GM10266 (cell line): ENCODE measurements around the gene CPNE4.

Experiments used
- DNase-seq: peaks from one replicate; pipeline ENCODE4 v3.0.0; 2012; ENCODE audit errors: extremely low spot score
- CTCF ChIP-seq: IDR thresholded peaks from 2 replicates; pipeline ENCODE4 v1.5.1; 2012; ENCODE audit warnings: mild to moderate bottlenecking, low read depth; ENCODE audit not compliant: control insufficient read depth, insufficient read depth; ENCODE audit errors: missing control alignments

The CPNE4 gene

DNA sequence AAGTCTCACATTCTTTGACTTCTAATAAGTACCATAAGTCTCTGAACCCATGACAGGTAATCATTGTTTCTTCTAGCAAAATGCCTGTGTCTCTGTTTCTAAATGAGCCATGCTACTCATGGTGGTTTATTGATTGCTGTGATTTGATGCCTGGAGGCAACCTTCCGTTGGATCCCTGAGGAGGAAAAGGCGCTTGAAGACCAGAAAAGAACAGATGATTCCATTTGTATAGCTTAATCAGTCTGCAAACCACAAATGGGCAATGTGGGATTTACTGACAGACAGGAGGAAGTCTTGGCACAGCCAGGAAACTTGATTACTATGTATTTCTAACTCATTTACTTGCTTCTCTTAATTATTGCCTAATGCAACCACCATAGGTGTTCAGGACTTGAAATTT lies 428.9 kb downstream of the CPNE4 start:
- no peak for TF ChIP-seq CTCF
- DNase-seq = no peak

DNA sequence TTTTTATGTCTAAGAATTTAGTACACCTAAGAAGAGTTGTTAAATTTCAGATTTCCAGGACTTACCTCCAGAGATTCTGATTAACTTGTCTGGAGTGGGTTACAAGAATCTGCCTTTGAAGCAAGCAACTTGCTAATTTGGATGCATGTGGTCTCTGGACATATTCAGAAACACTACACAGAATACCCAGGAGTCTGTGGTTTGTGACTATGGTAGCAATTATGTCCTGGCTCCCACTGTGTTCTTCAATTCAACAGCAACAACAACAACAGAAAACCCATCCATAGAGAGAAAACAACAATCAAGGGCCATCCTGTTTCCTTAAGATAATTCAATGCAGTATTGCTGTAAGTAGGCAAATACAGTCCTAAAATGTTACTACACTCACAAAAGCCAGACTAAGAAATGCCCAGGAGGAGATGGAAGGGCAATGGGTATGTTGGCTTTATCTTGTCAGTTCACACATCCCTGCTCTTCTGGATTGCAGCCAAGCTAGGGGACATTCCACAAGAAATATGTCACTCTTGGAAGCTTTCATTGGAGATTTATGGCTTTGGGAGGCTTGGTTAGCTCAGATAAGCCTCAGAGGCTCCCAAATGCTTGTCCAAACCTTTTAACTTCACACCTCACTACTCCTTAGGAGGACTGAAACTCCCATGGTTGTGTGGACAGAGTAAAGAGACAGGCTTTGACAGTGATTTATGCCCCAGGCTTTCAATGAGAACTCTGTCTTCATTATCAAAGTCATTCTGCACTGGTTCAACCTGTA lies 432.6 kb downstream of the CPNE4 start:
- TF ChIP-seq CTCF = no peak
- DNase-seq = no peak

DNA sequence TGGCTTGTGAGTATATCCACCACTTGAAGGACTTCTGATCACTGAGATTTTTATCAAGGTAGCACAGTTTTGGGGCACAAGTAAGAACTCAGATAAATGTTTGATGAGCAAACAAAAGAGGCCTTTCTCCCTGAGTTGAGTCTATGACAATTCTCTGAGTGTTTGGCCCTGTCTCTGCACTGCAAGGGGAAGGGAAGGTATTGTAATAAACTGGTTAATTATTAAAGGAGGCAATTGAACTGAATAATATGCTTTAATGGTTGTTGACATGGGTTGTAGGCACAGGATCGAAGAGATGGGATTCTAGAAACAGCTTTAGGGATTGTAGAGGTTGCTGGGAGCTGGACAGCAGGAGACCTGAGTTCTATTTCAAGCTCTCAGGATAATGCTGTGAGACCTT lies 437.0 kb downstream of the CPNE4 start:
- no peak for DNase-seq
- TF ChIP-seq CTCF = no peak

DNA sequence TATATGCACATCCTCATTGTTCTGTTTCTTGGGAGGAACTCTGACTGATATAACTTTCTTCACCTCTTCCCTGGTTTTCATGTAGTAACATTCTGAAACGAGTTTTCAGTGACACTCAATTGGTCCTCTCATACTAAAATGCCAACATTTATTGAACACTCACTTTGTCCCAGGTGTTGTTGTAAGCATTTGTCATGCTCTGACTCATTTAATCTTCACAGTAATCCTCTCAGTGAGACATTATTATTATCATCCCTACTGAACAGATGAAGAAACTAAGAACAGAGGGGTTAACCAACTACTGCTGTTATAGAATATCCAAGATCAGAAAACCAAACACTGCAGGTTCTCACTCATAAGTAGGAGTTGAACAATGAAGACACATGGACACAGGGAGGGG lies 437.9 kb downstream of the CPNE4 start:
- DNase-seq = no peak
- TF ChIP-seq CTCF = no peak

GRCh38 chr3:131591394-131592014 lies 443.3 kb downstream of the CPNE4 start:
- no peak for TF ChIP-seq CTCF
- DNase-seq = no peak

DNA sequence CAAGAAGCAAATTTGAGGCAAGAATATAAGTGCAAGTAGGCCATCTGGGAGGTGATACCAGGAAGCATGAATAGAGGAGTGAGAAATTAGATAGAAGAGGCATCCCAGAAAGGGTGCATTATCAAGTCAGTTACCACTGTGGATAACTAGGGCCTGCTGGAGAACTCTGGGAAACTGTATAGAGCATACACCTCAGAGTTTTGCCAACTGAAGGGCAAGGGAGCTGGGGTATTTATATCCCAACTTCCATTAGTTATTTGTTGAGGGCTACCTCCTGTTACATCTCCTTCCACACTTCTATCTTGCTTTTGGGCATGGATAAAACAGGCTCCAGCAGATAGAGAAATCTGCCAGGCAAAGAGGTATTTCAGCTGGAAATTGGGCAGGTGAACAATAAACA lies 448.5 kb downstream of the CPNE4 start:
- no peak for DNase-seq
- no peak for TF ChIP-seq CTCF

GRCh38 chr3:131582438-131582837 lies 452.4 kb downstream of the CPNE4 start:
- no peak for DNase-seq

More at GRCh38 chr3:131582438-131582837, 452.4 kb downstream of the CPNE4 start:
- TF ChIP-seq CTCF = no peak
